ENCODE results near the gene EML1. TPM values are rescaled to one million over a fixed set of nuclear protein-coding genes. Genes with fewer than 3 reads are reported as not detected.

Gene EML1
- total RNA-seq, 1 experiment from 2014 or later = 7.2 TPM

DNA sequence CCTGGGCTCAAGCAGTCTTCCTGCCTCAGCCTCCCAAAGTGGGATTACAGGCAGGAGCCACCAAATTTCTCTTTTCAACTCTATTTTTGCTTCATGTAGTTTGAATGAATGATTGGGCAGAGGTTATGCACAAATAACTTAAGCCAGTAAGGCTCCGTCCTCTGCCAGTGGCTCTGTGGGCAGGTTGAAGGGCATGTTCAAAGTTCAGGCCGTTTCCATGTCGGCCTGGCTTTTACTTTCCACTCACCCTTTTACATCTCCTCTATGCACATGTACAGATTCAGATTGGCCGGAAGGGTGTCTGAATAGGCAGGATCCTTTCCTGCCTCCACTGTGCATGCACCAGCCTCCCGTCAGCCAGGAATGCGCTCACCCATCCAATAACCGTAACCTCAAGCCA, 132.3 kb downstream of the EML1 start:
- H3K9me3 Mint-ChIP-seq (ENCODE audit: unreplicated experiment) = peaks cover 9% of the 10 kb centered on the region
- ChIA-PET CTCF (no interaction called here), POLR2A (no interaction called here)
- BruUV-seq (replicated peaks) = no TSS peak
- H3K4me3 Mint-ChIP-seq (ENCODE audit: unreplicated experiment) = no peak overlapping the region
- H3K36me3 ChIP-seq (ENCODE audit: control insufficient read depth, insufficient read depth, low read length) = no peaks in the 10 kb centered on the region
- no peaks in the 10 kb centered on the region for H3K27me3 ChIP-seq (replicated peaks; ENCODE audit: control insufficient read depth, insufficient read depth, low read length)
- no peak for DNase-seq
- H3K9me3 ChIP-seq = no peaks in the 10 kb centered on the region
- no peaks in the 10 kb centered on the region for H3K27me3 Mint-ChIP-seq (ENCODE audit: insufficient read depth, unreplicated experiment)
- no peaks in the 10 kb centered on the region for H3K4me1 ChIP-seq
- H3K4me3 ChIP-seq (ENCODE audit: low read depth, low read length) = no peak overlapping the region
- H3K36me3 Mint-ChIP-seq (ENCODE audit: insufficient read depth, unreplicated experiment) = no peaks in the 10 kb centered on the region
- intact Hi-C loops (cut with micrococcal nuclease; ENCODE audit: unreplicated experiment) = no loop called here
- H3K27ac Mint-ChIP-seq (ENCODE audit: unreplicated experiment) = no peak overlapping the region
- H3K4me1 Mint-ChIP-seq (ENCODE audit: low read depth, unreplicated experiment) = no peaks in the 10 kb centered on the region
- TF ChIP-seq, protein P1, sequence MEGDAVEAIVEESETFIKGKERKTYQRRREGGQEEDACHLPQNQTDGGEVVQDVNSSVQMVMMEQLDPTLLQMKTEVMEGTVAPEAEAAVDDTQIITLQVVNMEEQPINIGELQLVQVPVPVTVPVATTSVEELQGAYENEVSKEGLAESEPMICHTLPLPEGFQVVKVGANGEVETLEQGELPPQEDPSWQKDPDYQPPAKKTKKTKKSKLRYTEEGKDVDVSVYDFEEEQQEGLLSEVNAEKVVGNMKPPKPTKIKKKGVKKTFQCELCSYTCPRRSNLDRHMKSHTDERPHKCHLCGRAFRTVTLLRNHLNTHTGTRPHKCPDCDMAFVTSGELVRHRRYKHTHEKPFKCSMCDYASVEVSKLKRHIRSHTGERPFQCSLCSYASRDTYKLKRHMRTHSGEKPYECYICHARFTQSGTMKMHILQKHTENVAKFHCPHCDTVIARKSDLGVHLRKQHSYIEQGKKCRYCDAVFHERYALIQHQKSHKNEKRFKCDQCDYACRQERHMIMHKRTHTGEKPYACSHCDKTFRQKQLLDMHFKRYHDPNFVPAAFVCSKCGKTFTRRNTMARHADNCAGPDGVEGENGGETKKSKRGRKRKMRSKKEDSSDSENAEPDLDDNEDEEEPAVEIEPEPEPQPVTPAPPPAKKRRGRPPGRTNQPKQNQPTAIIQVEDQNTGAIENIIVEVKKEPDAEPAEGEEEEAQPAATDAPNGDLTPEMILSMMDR (IDR thresholded peaks at IDR 0.05; ENCODE audit: insufficient read depth in 1 of 2, low read depth in 1 of 2, low read length in 1 of 2, severe bottlenecking in 1 of 2, unreplicated experiment in 1 of 2) = no peak

DNA sequence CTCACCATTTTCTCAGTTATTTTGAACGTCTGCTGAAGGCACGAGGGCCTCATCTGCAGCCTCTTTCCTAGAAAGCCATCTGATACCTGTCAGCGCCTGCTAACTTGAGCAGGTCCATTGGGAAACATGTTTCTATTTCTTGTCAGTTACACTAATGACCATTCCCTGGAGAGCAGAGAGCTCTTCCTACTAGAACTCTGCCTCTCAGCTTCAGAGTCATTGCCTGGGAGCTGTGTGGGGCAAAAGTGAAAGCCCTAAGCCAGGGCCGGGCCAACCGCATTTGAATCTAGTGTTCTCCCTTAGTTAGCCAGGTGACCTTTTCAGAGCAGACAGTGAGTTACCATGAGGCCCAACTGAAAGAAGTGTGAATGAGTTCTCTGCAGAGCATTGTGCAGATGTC, 135.8 kb downstream of the EML1 start:
- Mint-ChIP-seq H3K36me3 (ENCODE audit: insufficient read depth, unreplicated experiment) (no peaks in the 10 kb centered on the region), H3K4me1 (ENCODE audit: low read depth, unreplicated experiment) (no peaks in the 10 kb centered on the region), H3K4me3 (ENCODE audit: unreplicated experiment) (no peak overlapping the region), H3K27me3 (ENCODE audit: insufficient read depth, unreplicated experiment) (no peaks in the 10 kb centered on the region), H3K9me3 (ENCODE audit: unreplicated experiment) (peaks cover 9% of the 10 kb centered on the region), H3K27ac (ENCODE audit: unreplicated experiment) (no peak overlapping the region)
- POLR2A ChIA-PET = no interaction called here
- TF ChIP-seq, protein P1 (IDR thresholded peaks at IDR 0.05; ENCODE audit: insufficient read depth in 1 of 2, low read depth in 1 of 2, low read length in 1 of 2, severe bottlenecking in 1 of 2, unreplicated experiment in 1 of 2) = no peak
- CTCF ChIA-PET = no interaction called here
- BruUV-seq (replicated peaks) = no TSS peak
- Histone ChIP-seq H3K36me3 (ENCODE audit: control insufficient read depth, insufficient read depth, low read length) (no peaks in the 10 kb centered on the region), H3K9me3 (no peaks in the 10 kb centered on the region), H3K4me3 (ENCODE audit: low read depth, low read length) (no peak overlapping the region), H3K4me1 (no peaks in the 10 kb centered on the region), H3K27me3 (replicated peaks; ENCODE audit: control insufficient read depth, insufficient read depth, low read length) (no peaks in the 10 kb centered on the region)
- DNase-seq = no peak
- intact Hi-C loops (cut with micrococcal nuclease; ENCODE audit: unreplicated experiment) = no loop called here

DNA sequence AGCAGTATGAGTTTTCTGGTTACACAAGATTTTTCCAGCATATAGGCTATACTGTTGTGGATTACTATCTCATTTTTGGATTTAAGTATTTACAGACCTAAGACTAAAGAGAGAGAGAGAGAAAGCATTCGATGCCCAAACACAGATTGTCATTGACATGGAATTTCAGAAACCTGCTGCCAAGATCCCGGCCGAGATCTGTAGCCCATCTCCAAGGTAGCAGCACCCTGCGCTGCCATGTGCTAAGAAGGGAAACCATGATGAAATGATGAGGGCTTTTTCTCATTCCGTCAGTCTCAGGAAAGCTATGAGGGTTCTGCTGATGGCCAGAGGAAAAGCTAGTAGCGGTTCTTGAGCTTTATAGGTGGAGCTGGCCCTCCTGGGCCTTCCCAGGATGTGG, 136.4 kb downstream of the EML1 start:
- Histone ChIP-seq H3K4me1 (no peaks in the 10 kb centered on the region), H3K9me3 (no peaks in the 10 kb centered on the region), H3K36me3 (ENCODE audit: control insufficient read depth, insufficient read depth, low read length) (no peaks in the 10 kb centered on the region), H3K27me3 (replicated peaks; ENCODE audit: control insufficient read depth, insufficient read depth, low read length) (no peaks in the 10 kb centered on the region), H3K4me3 (ENCODE audit: low read depth, low read length) (no peak overlapping the region)
- DNase-seq = no peak
- H3K4me3 Mint-ChIP-seq (ENCODE audit: unreplicated experiment) = no peak overlapping the region
- no peaks in the 10 kb centered on the region for H3K27me3 Mint-ChIP-seq (ENCODE audit: insufficient read depth, unreplicated experiment)
- peaks cover 9% of the 10 kb centered on the region for H3K9me3 Mint-ChIP-seq (ENCODE audit: unreplicated experiment)
- no peaks in the 10 kb centered on the region for H3K36me3 Mint-ChIP-seq (ENCODE audit: insufficient read depth, unreplicated experiment)
- intact Hi-C loops (cut with micrococcal nuclease; ENCODE audit: unreplicated experiment) = no loop called here
- TF ChIP-seq, protein P1 (IDR thresholded peaks at IDR 0.05; ENCODE audit: insufficient read depth in 1 of 2, low read depth in 1 of 2, low read length in 1 of 2, severe bottlenecking in 1 of 2, unreplicated experiment in 1 of 2) = no peak
- H3K4me1 Mint-ChIP-seq (ENCODE audit: low read depth, unreplicated experiment) = no peaks in the 10 kb centered on the region
- ChIA-PET CTCF (no interaction called here), POLR2A (no interaction called here)
- BruUV-seq (replicated peaks) = no TSS peak
- H3K27ac Mint-ChIP-seq (ENCODE audit: unreplicated experiment) = no peak overlapping the region
